Cardiac muscle cell (in vitro differentiated cells and primary cell): ENCODE measurements around the gene RPS5. TPM values are rescaled to one million over a fixed set of nuclear protein-coding genes. Genes with fewer than 3 reads are reported as not detected.
A peak's percentile ranks its signal among the peaks of the same experiment; 100 is the strongest.

Experiments
- DNase-seq, 2 donors: peaks; one replicate each; pipeline versions ENCODE4 v3.0.0 to v3.0.0-alpha.2; 2010 to 2017; ENCODE audit warnings: low read depth in 1 of 2, low spot score in 1 of 2
- H3K27ac ChIP-seq: fragments of 200-600 bp; sonication (generic); 2 replicates; pipeline ENCODE4 v1.5.1; 2016
- H3K27me3 ChIP-seq: fragments of 200-600 bp; sonication (generic); 2 replicates; pipeline ENCODE4 v1.6.0; 2016; ENCODE audit warnings: control low read depth
- H3K36me3 ChIP-seq: fragments of 200-600 bp; sonication (generic); 2 replicates; pipeline ENCODE4 v1.5.1; 2016; ENCODE audit warnings: control low read depth
- H3K4me1 ChIP-seq: fragments of 200-600 bp; sonication (generic); 2 replicates; pipeline ENCODE4 v1.8.1; 2017; ENCODE audit warnings: low read depth, mild to moderate bottlenecking, mixed run types
- H3K4me3 ChIP-seq: fragments of 200-600 bp; sonication (generic); 2 replicates; pipeline ENCODE4 v1.5.1; 2016; ENCODE audit warnings: mild to moderate bottlenecking
- H3K9me3 ChIP-seq: fragments of 200-600 bp; sonication (generic); 2 replicates; pipeline ENCODE4 v1.5.1; 2017; ENCODE audit warnings: low read depth, mild to moderate bottlenecking, control low read depth
- polyA plus RNA-seq: library from polyadenylated mRNA; unstranded; fragments of >200 nt; fragmentation: Nextera tagmentation; extraction: Ambion mirVana; gene quantifications from 2 replicates; pipeline ENCODE4 v1.2.1, GENCODE V29; 2016
- total RNA-seq: library from RNA; depleted of rRNA; stranded (reverse); fragments of >200 nt; gene quantifications from 2 replicates; pipeline ENCODE4 v1.2.3, GENCODE V29; 2016
- TF ChIP-seq, protein P1 (sequence below): IDR thresholded peaks from 2 replicates; pipeline ENCODE4 v1.5.1; 2012; ENCODE audit warnings: low read depth, mild to moderate bottlenecking, low read length

The RPS5 gene
- total and polyA plus RNA-seq, 2 experiments from 2014 or later = 643 to 1,551 TPM

GRCh38 chr19:58398087-58398486 lies 11.0 kb downstream of the RPS5 start:
- TF ChIP-seq, protein P1, sequence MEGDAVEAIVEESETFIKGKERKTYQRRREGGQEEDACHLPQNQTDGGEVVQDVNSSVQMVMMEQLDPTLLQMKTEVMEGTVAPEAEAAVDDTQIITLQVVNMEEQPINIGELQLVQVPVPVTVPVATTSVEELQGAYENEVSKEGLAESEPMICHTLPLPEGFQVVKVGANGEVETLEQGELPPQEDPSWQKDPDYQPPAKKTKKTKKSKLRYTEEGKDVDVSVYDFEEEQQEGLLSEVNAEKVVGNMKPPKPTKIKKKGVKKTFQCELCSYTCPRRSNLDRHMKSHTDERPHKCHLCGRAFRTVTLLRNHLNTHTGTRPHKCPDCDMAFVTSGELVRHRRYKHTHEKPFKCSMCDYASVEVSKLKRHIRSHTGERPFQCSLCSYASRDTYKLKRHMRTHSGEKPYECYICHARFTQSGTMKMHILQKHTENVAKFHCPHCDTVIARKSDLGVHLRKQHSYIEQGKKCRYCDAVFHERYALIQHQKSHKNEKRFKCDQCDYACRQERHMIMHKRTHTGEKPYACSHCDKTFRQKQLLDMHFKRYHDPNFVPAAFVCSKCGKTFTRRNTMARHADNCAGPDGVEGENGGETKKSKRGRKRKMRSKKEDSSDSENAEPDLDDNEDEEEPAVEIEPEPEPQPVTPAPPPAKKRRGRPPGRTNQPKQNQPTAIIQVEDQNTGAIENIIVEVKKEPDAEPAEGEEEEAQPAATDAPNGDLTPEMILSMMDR = no peak
- no peak for DNase-seq
- Histone ChIP-seq H3K36me3 (peaks cover 16% of the 10 kb centered on the region), H3K4me3 (no peak overlapping the region), H3K27ac (no peak overlapping the region), H3K4me1 (peaks cover 6% of the 10 kb centered on the region), H3K27me3 (peaks cover 14% of the 10 kb centered on the region), H3K9me3 (no peaks in the 10 kb centered on the region)

DNA sequence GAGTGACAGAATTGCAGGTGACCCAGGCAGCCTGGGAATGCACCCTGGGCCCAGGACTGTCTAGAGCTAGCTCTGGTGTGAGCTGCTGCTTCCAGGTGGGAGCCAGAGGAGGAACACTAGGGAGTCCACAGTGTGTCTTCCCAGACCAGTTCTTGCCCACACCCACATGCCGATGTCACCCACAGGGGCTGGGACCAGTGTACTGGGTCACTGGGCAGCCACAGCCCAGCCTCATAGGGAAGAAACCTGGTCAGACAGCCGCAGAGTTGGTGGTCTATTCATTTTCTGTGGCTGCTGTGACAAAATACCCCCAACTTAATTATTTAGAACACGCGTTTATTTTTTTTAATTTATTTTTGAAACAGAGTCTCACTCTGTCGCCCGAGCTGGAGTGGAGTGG lies 11.5 kb downstream of the RPS5 start:
- TF ChIP-seq, protein P1 = no peak
- H3K4me1 ChIP-seq = peaks cover 6% of the 10 kb centered on the region
- DNase-seq = no peak
- no peak overlapping the region for H3K27ac ChIP-seq
- no peaks in the 10 kb centered on the region for H3K9me3 ChIP-seq
- H3K27me3 ChIP-seq = peaks cover 14% of the 10 kb centered on the region
- H3K4me3 ChIP-seq = no peak overlapping the region
- peaks cover 13% of the 10 kb centered on the region for H3K36me3 ChIP-seq

GRCh38 chr19:58399903-58400302 lies 12.8 kb downstream of the RPS5 start:
- no peaks in the 10 kb centered on the region for H3K36me3 ChIP-seq
- H3K4me1 ChIP-seq = peaks cover 6% of the 10 kb centered on the region
- H3K27me3 ChIP-seq = peaks cover 14% of the 10 kb centered on the region
- H3K4me3 ChIP-seq = no peak overlapping the region
- no peaks in the 10 kb centered on the region for H3K9me3 ChIP-seq
- H3K27ac ChIP-seq = no peak overlapping the region
- TF ChIP-seq, protein P1 = no peak
- DNase-seq = no peak

DNA sequence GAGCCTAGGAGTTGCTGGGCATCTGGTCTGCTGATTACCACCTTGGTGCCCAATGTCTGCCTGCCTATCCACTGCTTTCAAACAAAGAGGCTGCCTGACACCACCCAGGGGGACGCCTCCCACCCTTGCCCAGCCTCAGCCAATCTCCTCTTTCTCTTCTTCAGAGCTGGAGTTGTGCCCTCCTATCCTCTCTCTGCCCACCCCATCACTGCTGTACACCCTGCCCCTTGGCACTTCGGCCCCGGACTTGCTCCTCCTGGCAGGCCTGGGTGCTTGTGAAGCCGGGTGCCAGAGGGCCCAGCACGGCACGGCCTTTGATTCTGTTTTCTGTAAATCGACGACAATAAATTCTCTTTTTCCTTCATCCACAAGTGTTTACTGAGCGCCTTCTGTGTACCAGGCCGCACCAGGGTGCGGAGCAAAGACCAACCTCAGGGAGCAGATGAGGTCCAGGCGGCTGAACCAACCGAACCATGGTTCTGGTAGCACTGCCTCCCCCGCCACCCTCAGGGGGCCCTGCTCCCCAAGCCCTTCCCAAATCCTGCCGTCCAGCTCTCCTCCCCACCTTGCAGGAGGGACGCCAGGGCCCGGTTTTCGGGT lies 13.3 kb downstream of the RPS5 start:
- Histone ChIP-seq H3K27me3 (peaks cover 14% of the 10 kb centered on the region), H3K4me3 (peak overlapping the region; percentile 35), H3K27ac (no peak overlapping the region), H3K9me3 (no peaks in the 10 kb centered on the region), H3K4me1 (peaks cover 6% of the 10 kb centered on the region), H3K36me3 (no peaks in the 10 kb centered on the region)
- TF ChIP-seq, protein P1 = no peak
- no peak for DNase-seq

- Histone ChIP-seq H3K9me3 (no peaks in the 10 kb centered on the region), H3K4me3 (peak overlapping the region; percentile 83), H3K27ac (peak overlapping the region; percentile 57), H3K4me1 (peaks cover 6% of the 10 kb centered on the region), H3K27me3 (peaks cover 7% of the 10 kb centered on the region), H3K36me3 (no peaks in the 10 kb centered on the region)
- TF ChIP-seq, protein P1 = peak; percentile 4
- peak; percentile 99 to 100 for DNase-seq
Observed at GRCh38 chr19:58400916-58401839, 14.1 kb downstream of the RPS5 start.
